ENCODE data around the gene RAP1GAP2.
A peak's percentile ranks its signal among the peaks of the same experiment; 100 is the strongest.

Gene RAP1GAP2

DNA sequence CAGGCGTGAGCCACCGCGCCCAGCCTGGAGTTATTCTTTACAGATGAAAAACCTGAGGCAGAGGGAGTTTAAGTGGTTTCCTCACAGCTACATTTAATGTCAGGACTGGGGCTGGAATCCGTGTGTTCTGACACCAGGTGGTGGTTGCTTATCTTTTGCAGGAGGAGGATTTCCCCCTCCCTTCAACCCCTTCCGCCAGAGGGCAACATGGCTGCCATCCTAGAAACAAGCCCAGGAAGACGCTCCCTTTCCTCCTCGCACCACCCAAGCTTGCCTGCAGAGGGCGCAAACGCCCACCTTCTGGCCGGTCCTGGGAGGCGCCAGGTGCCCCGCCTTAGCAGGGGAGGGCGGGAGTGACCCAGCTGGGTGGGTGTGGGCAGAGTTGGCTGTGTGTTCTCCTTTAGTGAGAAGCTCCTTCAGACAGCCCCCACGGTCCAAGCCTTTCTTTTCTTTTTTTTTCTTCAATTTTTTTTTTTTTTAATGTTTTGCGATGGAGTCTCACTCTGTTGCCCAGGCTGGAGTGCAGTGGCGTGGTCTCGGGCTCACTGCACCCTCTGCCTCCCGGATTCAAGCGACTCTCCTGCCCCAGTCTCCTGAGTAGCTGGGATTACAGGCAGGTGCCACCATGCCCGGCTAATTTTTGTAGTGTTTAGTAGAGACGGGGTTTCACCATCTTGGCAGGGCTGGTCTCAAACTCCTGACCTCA, 9.9 kb upstream of the RAP1GAP2 start:
- peak; percentile 62 to 63 for DNase-seq

DNA sequence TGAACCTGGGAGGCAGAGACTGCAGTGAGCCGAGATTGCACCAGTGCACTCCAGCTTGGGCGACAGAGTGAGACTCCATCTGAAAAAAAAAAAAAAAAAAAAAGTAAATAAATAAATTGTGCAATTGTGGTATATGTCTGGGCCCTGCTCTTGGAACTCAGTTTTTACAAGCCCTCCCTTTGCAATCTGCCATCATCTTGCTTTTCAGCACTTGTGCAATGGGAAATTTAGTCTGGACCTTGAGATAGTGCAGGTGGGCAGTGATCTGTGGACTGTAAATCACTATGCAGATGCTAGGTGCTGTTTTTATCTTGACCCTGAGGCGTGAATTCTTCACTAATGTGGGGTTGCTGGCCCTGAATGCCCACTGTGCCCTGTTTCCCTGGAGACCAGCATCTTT, 6.5 kb upstream of the RAP1GAP2 start:
- no peak for DNase-seq

DNA sequence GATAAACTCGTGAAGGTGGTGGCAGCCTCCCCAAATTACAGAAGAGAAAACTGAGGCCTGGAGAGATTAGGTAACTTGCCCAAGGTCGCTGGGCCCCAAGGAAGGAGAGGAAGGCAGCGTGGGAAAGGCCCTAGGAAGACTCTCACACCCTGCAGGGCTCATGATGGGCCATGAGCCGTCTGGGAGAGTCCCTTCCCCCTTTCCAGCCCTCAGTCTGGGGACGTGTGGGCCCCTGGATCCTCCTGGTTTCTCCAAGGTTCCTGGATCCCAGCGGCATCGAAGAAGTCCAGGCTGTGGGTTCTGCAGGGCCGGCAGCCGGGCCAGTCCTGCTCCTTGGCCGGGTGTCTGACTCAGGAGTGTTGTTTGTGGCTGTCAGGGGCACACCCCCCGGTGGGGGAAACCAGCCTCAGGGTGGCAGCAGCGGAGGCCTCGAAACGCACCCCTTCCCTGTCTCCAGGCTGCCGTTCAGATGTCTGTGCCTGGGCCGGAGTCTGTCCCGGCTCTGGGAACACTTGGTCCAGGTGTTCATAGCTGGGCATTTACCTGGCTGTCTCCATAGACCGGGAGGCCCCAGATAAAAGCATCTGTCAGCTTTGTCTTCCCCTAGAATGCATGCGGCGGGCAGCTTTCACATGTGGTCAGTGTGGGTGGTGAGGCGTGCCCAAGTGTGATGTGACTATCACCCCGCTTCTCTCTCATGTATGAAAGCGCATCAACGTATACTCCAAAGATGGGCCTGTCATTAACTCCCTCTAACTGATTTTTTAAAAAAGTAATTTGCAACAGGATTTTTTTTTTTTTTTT, 3.7 kb upstream of the RAP1GAP2 start:
- no peak for DNase-seq

DNA sequence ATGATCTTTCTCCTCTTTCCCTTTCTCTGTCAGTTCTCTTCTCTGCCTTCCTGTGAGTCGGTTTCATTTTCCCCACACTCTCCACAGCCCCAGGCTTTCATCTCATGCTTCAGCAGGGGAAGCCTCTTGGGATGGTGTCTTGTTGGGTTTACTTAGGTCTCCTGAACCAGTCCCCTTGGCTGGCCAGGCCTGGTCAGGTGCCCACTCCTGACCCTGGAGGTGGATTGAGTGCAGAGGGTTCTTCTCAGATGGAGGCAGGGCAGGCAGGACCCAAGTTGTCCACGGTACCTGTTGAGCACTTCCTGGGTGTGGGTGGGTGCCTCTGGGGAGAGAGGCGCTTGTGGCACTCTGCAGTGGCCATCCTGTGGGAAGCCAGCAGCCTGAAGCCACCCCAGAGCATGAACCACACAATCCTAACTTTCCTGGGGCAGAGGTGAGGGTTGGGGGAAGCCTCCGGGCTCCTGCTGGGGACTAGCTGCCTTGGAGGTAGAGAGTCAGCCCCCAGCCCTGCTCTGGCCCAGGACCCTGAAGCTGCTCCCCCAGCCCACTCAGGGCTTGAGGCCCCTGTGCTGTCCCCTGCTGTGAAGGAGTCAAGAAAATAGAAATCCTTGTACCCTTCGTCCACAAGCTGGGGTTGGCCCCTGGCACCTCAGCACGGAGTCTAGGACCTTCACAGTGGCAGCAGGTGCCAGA, 2.0 kb upstream of the RAP1GAP2 start:
- DNase-seq = no peak

DNA sequence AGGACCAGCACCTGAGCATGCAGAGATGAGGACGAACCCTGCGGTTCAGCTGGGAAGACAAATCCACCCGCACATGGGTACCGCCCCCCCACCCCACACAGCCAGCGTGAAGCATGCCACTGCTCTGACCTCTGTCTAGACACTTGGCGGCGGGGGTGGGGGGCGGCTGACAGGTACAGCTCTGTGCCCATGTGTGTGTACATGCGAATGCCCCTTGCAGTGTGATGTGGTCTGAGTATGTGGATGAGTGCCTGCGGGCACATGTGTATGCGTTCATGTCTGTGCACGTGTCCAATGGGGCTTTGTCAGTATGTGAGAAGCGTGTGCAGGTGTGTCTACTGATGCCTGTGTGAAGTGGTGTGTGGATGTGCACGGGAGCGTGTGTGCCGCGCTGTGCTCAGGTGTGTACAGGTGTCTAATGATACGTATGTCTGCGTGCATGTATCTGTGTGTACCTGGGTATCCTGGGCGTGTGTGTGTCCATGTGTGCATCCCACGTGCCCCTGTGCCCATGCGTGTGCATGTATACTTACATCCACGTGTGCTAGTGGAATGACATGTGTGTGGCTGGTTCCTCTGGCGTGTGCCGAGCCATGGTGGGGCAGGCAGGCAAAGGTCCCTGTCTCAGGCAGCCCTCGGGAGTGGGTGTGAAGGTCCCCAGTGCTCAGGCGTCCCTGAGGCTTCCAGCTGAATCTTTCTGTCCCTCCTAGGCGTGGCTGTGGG, 636 bp upstream of the RAP1GAP2 start:
- no peak for DNase-seq

DNA sequence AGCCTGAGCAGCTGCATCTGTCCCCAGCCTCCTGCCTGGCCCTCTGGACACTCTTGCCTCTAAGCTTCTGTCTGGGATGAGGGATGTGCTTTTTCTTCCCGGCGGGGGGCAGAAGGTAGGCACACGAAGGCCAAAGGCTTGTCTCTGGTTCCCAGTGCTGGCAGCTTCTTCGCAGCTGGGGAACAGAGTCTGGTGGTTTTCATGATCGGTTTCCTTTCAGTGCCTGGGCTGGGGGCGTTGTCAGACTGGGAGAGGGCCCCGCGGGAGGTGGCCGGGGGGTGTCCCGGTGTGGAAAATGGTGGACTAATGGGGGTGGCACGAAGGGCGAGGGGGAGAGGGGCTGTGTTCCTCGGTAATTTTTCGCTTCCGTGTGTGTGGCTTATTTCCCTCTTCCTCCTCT, 988 bp downstream of the RAP1GAP2 start:
- DNase-seq = no peak

DNA sequence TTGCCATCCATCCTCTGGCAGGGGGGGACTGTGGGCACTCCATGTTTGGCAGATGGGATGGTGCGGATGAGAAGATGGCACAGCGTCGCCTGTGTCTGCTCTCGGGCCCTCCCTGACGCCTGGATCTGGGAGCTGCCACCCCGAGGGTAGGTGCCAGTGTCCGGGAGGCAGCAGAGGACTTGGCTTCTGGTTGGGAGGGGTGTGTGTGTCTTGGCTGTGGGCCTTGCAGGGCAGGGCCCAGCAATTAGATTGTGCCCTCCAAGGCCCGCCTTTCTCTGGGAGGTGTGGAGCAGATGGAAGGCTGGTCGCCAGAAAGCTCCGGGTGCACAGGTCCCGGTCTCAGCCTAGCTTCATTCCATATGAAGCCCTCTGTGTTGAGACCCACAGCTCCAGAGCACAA, 1.4 kb downstream of the RAP1GAP2 start:
- DNase-seq = no peak

DNA sequence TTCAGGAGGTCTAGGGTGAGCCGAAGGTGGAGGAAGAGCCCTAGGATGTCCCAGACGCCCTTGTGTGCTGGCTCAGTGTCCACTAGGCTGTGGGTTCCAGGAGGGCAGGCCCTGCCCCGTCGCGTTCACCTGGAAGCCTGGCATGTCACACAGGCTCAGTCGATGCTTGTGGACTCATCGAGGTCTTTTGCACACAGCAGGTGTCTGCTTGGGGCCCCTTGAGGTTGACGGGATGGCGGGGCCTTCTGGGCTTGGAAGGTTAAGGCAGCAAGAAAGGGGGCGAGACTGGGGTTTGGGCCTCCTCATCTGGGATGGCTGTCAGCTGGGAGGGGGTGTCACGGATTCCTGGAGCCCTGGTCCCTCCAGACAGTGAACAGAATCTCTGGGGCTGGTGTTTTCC, 1.9 kb downstream of the RAP1GAP2 start:
- no peak for DNase-seq

DNA sequence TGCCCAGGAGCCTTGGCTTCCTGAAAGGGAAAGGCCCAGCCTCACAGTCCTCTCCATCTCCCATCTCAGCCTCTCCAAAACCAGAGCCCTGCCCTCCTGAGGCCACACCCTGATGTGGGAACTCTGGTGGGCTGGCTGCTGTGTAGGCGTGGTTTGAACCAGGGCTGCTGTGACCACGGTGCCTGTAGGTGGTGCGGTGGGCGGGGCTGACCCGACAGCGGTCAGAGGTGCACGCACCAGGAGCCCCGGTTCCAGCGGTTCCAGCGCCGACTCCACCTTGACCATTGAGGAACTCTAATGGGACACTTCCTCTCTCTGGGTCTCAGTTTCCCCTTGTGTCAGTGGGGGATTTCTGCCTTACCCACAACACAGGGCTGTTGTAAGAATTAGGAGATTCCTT, 2.4 kb downstream of the RAP1GAP2 start:
- DNase-seq = no peak

DNA sequence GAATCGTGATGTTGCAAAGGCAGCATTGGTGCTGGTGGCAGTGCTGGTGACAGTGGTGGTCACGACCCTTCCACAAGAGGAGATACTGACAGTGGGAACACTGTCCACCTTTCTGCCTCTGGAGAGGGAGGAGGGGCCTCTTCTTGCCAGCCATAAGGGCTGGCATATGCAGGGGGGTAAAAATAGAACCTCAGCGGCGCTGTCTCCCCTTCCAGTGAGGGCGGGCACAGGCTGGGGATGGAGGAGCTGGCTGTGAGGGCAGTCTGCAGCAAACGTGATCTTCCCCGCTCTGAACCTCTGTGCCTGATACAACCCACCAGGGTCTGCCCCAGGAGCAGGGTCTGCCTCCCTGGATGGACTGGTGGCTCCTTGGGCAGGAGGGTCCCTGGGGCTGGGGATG, 3.4 kb downstream of the RAP1GAP2 start:
- DNase-seq = no peak

DNA sequence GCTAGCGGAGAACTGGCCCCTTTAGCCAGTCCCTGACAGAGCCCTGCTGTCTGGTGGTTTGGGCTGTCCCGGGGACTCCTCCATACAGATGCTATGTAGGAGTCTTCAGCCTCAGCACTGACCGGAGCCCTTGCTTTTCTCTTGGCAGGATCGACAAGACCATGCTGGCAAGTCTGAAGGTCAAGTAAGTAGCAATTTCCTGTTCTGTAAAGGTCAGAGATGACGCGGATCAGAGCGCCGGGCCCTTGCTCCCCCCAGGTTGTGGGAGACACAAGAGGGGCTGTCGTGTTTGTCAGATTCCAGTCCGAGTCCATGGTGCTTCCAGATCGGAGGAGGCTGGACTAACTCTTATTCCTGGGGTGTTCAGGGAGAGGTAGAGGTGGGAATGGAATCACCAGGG, 4.1 kb downstream of the RAP1GAP2 start:
- no peak for DNase-seq

DNA sequence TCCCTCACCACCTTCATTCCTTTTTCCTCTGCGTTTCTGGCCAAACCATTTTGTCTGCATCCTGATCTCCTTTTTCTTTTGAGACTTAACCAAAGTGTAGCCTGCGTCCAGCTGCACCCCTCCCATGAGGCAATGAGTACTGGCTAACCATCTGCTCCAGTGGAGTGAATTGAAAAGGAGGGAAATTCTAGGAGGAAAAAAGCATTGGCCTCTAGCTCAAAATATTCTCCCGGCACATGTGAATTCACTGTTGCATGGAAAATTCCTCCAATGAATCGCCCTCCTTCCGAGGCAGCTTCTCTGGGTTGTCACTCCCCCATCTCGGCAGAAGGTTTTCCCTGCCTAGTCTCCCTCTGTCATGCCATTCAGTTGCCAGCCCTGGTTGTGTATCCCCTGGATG, 5.6 kb downstream of the RAP1GAP2 start:
- peak in 1 of 2 donors; percentile 52 for DNase-seq

DNA sequence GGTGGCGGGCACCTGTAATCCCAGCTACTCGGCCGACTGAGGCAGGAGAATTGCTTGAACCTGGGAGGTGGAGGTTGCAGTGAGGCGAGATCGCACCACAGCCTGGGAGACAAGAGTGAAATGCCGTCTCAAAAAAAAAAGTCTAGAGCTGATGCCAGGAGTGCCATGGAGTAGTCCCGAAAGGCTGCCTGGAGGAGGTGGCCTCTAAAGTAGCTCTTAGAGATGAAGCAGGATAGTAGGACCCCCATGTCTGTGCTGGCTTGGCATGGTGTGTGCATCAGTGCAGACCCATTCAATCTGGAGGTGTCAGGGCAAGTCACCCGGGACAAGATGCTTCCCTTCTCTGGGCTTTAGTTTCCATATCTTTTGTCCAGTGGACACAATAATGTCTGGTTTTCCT, 6.3 kb downstream of the RAP1GAP2 start:
- no peak for DNase-seq

DNA sequence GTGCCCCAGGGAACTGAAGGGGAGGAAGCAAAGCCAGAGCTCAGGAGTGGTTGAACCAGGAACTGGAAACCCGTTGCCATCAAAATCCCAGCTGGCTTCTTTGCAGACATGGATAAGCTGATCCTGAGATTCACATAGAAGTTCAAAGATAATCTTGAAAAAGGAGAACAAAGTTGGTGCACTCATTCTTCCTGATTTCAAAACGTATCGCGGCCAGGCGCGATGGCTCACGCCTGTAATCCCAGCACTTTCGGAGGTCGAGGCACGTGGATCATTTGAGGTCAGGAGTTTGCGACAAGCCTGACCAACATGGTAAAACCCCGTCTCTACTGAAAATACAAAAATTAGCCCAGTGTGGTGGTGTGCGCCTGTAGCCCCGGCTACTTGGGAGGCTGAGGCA, 7.1 kb downstream of the RAP1GAP2 start:
- no peak for DNase-seq

DNA sequence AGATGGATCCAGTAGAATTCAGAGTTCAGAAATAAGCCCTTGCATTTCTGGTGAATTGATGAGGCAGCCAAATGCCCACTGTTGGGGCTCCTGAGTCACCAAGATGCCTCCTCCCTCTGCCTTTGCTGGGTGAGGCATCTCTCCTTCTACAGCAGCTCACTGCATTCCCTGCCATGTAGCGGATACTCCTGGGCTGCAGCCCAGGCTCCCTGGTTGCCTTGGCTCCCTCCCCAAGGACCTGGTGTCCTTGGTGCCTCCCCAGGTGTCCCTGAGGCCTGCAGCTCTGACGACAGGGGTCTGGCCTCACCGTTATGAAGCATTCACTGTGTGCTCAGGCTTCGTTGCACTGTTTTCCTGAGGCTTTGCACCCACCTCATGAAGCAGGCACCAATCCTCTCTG, 7.7 kb downstream of the RAP1GAP2 start:
- no peak for DNase-seq

DNA sequence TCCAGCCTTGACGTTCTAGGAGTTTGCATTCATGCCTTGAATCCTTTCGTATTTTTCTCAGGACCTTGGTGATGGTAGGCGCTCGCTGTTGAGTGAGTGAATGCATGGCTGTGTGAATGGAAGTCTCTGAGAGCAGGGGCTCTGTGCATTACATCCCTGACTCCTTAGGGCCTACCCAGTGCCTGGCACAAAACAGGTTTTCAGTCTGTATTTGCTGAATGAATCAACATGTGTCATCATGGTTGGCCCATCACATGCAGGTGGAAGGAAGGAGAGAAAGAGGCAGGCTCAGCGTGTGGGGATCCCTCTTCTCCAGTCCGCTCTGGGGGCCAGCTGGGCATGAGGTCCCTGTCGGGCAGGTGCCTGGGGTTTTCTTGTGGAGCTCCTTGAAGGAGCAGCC, 8.7 kb downstream of the RAP1GAP2 start:
- no peak for DNase-seq

DNA sequence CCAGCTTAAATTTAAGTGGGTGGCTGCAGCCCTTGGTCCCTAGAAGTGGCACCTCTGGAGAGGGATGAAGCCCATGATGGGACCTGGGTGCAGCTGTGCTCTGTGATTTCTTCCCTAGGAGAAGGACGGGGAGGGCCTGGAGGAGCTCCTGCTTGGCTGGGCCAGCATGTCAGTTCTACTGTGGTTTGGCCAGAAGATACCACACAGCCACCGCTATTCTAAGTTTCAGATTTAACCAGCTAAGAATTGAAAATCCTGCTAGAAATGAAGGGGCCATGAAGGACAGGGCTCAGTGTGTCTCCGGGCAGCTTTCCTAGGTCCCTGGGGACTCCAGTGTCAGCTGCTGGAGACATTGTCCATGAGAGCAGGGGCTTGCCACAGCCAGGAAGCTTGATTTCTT, 9.7 kb downstream of the RAP1GAP2 start:
- DNase-seq = no peak

DNA sequence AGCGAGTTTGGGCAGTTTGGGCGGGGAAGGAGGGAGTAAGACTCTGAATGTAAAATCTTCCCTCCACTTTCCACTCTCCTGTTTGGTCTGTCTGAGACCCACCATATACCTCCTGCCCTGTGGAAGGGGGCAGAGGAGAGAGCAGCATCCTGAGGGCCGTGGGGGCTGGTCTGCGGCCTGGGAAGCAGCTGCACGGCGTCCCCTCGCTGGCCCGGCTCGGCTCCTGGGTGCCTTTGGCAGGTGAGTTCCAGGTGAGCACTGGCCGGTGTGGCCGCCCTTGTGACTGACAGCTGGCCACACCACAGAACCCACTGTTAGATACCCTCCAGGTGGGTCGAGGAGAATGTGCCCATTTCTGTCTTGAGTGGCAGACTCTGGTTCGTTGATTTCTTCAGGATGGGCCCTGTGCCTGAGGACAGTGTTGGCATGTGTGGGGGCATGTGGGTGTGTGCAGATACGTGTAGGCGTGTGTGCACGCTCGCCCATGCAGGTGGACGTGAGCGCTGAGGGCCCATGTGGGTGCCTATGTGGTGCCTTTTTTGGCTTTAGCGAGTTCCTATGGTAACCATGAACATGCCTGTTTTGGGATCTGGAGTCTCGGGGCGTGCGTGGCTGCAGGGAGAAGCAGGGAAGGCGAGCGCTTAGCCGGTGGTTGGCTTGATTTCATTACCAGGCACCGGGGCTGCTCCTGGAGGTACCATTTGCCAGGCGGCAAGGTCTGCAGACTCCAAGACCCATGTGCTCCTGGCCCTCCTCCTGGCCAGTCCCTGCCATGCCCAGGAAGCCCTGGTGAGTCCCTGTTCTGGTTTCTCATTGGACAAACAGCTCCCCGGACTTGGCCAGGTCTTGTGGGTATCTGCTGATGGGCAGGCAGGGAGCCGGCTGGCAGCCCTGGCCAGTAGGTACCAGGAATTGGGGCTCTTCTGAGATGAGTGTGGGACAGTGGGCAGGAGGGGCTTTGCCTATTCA, 12.4 kb downstream of the RAP1GAP2 start:
- DNase-seq = no peak

DNA sequence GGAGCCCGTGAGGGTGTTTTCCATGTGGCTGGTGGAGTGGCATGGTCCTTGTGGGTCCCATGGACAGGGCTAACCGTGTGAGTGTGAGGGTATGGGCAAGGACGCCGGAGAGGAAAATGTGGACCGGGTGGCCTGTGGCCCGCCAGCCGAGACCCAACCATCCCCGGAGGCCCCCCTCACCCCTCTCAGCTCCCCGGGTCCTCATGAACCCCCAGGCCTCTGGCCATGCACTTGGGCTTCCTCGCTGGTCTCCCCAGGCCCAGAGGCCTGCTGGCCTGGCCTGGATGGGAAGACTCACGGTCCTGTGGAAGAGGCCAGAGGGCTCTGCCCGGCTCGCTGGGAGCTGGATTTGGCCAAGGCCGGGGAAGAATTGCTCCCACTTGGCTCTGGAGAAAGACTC, 13.1 kb downstream of the RAP1GAP2 start:
- DNase-seq = no peak

DNA sequence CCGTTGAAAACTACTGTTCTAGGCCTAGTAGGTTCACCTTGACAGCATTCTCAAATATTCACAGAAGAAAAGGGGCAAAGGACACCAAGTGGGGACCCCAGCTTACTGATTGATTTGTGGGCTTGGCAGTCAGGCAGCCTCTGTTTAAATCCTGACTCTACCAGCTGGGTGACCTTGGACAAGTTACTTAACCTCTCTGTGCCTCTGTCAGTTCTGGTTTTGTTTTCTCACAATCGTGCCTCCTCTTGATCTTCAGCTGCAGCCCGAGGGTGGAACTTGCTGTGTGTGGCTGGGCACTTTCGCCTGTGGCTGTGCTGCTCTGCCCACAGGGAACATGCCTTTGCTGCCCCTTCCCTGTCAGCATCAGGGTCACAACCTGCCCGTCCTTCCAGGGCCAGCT, 17.8 kb downstream of the RAP1GAP2 start:
- DNase-seq = no peak

DNA sequence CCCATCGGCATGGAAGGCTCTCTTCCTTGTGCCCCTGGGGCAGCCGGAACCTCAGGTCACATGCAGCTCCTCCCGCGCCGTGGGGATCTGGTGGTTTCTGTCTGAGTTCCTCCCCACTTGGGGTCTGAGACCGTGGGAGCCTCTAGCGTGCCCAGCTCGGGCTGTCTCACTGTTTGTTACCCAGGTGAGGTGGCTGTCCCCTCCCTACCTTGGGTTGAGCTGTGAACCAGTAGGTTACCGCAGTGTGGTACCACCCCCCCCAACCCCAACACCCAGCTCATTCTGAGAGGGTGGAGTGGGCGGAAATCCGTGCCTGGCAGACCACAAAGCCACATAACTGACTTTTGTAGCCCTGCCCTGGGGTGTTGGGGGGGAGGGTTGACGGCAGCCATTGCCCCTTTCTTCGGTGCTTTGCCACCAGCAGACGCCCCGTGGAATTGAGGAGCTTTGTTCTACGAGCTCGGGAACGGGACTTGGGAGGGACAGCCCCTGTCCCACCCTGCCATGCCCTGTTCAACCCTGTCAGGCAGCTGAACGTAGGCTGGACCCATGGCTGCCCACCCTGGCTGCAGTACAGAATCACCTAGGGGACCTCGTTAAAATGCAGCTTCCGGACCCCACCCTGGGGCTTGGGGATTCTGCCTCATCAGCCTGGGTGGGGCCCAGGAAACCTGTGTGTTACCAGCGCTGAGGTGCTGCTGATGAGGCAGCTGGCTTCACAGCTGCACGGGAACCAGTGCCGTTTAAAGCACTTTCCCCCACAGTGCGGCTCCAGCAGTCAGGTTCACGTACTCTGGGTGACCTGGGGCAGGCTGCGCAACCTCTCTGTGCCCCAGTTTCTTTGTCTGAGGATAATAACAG, 18.5 kb downstream of the RAP1GAP2 start:
- no peak for DNase-seq

Data from hippocampal formation (tissue), 2 donors.